WI38 (cell line): Measurements from ENCODE around the gene DROSHA.

Experiments
- H3K4me3 ChIP-seq: 2 replicates; pipeline ENCODE4 v1.5.1; 2011; ENCODE audit warnings: low read depth, mild to moderate bottlenecking, control low read depth, low read length
- CTCF ChIP-seq: IDR thresholded peaks from 2 replicates; pipeline ENCODE4 v1.5.1; 2012; ENCODE audit warnings: low read depth, mild to moderate bottlenecking, control low read depth, low read length

Gene DROSHA

GRCh38 chr5:31479706-31480105, 52.2 kb downstream of the DROSHA start:
- TF ChIP-seq CTCF: no peak
- H3K4me3 ChIP-seq: no peak overlapping the region

GRCh38 chr5:31478901-31479300, 53.0 kb downstream of the DROSHA start:
- no peak for TF ChIP-seq CTCF
- H3K4me3 ChIP-seq: no peak overlapping the region

GRCh38 chr5:31477971-31478370, 53.9 kb downstream of the DROSHA start:
- H3K4me3 ChIP-seq: no peak overlapping the region
- TF ChIP-seq CTCF: no peak

GRCh38 chr5:31477516-31477915, 54.4 kb downstream of the DROSHA start:
- no peak for TF ChIP-seq CTCF
- no peak overlapping the region for H3K4me3 ChIP-seq

- H3K4me3 ChIP-seq: no peak overlapping the region
- TF ChIP-seq CTCF: no peak
Observed at GRCh38 chr5:31476738-31477141, 55.2 kb downstream of the DROSHA start.

- H3K4me3 ChIP-seq: no peak overlapping the region
- TF ChIP-seq CTCF: no peak
Observed at GRCh38 chr5:31471916-31472315, 60.0 kb downstream of the DROSHA start.

GRCh38 chr5:31471040-31471439, 60.9 kb downstream of the DROSHA start:
- TF ChIP-seq CTCF: no peak
- no peak overlapping the region for H3K4me3 ChIP-seq

GRCh38 chr5:31470608-31471007, 61.3 kb downstream of the DROSHA start:
- no peak overlapping the region for H3K4me3 ChIP-seq
- TF ChIP-seq CTCF: no peak
